IMR-90 (cell line): ENCODE measurements around the gene EXOC3L2. TPM values are rescaled to one million over a fixed set of nuclear protein-coding genes. Genes with fewer than 3 reads are reported as not detected.

ENCODE experiments used
- ATAC-seq: fragments of 200-7000 bp; cut with Tn5 transposase; 2 replicates; pipeline ENCODE4 v1.9.1; 2020; ENCODE audit warnings: low read depth, mild to moderate bottlenecking, moderate library complexity
- BruUV-seq: library from RNA; stranded (reverse); fragments of 400-500 nt; replicated peaks from 2 replicates; lab custom pipeline; 2021; lab: Mats Ljungman, UMichigan
- CTCF ChIA-PET: fragments of 300-600 bp; formaldehyde crosslinking; extraction: SDS; loops from one replicate; lab custom pipeline; 2021; ENCODE audit warnings: antibody characterized with exemption; lab: Yijun Ruan, JAX
- POLR2A ChIA-PET: fragments of 300-600 bp; sonication (Branson Sonifier 250); formaldehyde crosslinking; loops from one replicate; lab custom pipeline; 2022; ENCODE audit warnings: antibody characterized with exemption; ENCODE audit not compliant: unreplicated experiment; lab: Charles Lee
- DNase-seq: peaks from one replicate; pipeline ENCODE4 v3.0.0; 2013
- H2AFZ ChIP-seq: replicated peaks from 2 replicates; pipeline ENCODE3; 2013; ENCODE audit warnings: low read length, mild to moderate bottlenecking; ENCODE audit not compliant: poor library complexity
- H2AK5ac ChIP-seq: 2 replicates; pipeline ENCODE4 v1.6.1; 2013; ENCODE audit warnings: low read depth, low read length, inconsistent platforms
- H2AK9ac ChIP-seq: replicated peaks from 2 replicates; pipeline ENCODE3; 2013; ENCODE audit warnings: mild to moderate bottlenecking, low read depth, low read length, moderate library complexity; ENCODE audit not compliant: poor library complexity
- H2BK120ac ChIP-seq: 2 replicates; pipeline ENCODE4 v1.6.1; 2013; ENCODE audit warnings: low read depth, low read length, inconsistent platforms
- H2BK15ac ChIP-seq: 3 replicates; pipeline ENCODE4 v1.6.1; 2013; ENCODE audit warnings: low read depth, low read length, inconsistent platforms
- H2BK20ac ChIP-seq: 2 replicates; pipeline ENCODE4 v1.6.1; 2013; ENCODE audit warnings: low read depth, mild to moderate bottlenecking, inconsistent platforms, low read length, moderate library complexity
- H2BK5ac ChIP-seq: 2 replicates; pipeline ENCODE4 v1.6.1; 2013; ENCODE audit warnings: mild to moderate bottlenecking, low read depth, low read length, inconsistent platforms; ENCODE audit not compliant: poor library complexity, severe bottlenecking
- H3K14ac ChIP-seq: replicated peaks from 2 replicates; pipeline ENCODE4 v1.6.1; 2013; ENCODE audit warnings: low read depth, low read length, inconsistent platforms
- H3K18ac ChIP-seq: 2 replicates; pipeline ENCODE4 v1.6.1; 2013; ENCODE audit warnings: low read depth, low read length, control low read depth
- H3K23ac ChIP-seq: 2 replicates; pipeline ENCODE4 v1.6.1; 2013; ENCODE audit warnings: low read depth, low read length, inconsistent platforms
- H3K27ac ChIP-seq: 2 replicates; pipeline ENCODE4 v1.5.1; 2013; ENCODE audit warnings: mild to moderate bottlenecking, control low read depth, low read length; ENCODE audit not compliant: insufficient read depth
- H3K27me3 ChIP-seq: 2 replicates; pipeline ENCODE4 v1.6.1; 2013; ENCODE audit warnings: low read length; ENCODE audit not compliant: control insufficient read depth, insufficient read depth
- H3K36me3 ChIP-seq: 2 replicates; pipeline ENCODE4 v1.6.1; 2013; ENCODE audit warnings: low read length, mixed read lengths; ENCODE audit not compliant: control insufficient read depth, insufficient read depth
- H3K4ac ChIP-seq: 2 replicates; pipeline ENCODE4 v1.6.1; 2013; ENCODE audit warnings: low read depth, low read length, inconsistent platforms
- H3K4me1 ChIP-seq: 2 replicates; pipeline ENCODE4 v1.6.1; 2013; ENCODE audit warnings: low read length, mixed read lengths; ENCODE audit not compliant: control insufficient read depth, insufficient read depth
- H3K4me2 ChIP-seq: 2 replicates; pipeline ENCODE4 v1.6.1; 2013; ENCODE audit warnings: low read depth, mild to moderate bottlenecking, control low read depth, low read length, moderate library complexity
- H3K4me3 ChIP-seq: 2 replicates; pipeline ENCODE4 v1.5.1; 2013; ENCODE audit warnings: low read depth, mild to moderate bottlenecking, control low read depth, low read length, moderate library complexity; ENCODE audit not compliant: insufficient read depth
- H3K56ac ChIP-seq: 2 replicates; pipeline ENCODE4 v1.6.1; 2013; ENCODE audit warnings: low read length, inconsistent platforms; ENCODE audit not compliant: insufficient read depth; ENCODE audit errors: extremely low read depth
- H3K79me1 ChIP-seq, 2 experiments: 2 replicates each; pipeline ENCODE4 v1.6.1; 2013; ENCODE audit warnings: low read length in 2 of 2, inconsistent platforms in 1 of 2, low read depth in 1 of 2
- H3K9ac ChIP-seq: 2 replicates; pipeline ENCODE4 v1.6.1; 2013; ENCODE audit warnings: low read depth, low read length, control low read depth
- H3K9me1 ChIP-seq: 2 replicates; pipeline ENCODE4 v1.6.1; 2013; ENCODE audit warnings: low read length, inconsistent platforms; ENCODE audit not compliant: insufficient read depth
- H3K9me3 ChIP-seq: 2 replicates; pipeline ENCODE4 v1.6.1; 2013; ENCODE audit warnings: low read length; ENCODE audit not compliant: control insufficient read depth, insufficient read depth
- H4K20me1 ChIP-seq: 2 replicates; pipeline ENCODE4 v1.6.1; 2013; ENCODE audit warnings: low read length, inconsistent platforms; ENCODE audit not compliant: insufficient read depth
- H4K5ac ChIP-seq: 2 replicates; pipeline ENCODE4 v1.6.1; 2013; ENCODE audit warnings: mild to moderate bottlenecking, low read depth, low read length, control low read depth
- H4K8ac ChIP-seq, 2 experiments: 2 replicates each; pipeline ENCODE4 v1.6.1; 2013; ENCODE audit warnings: low read depth in 2 of 2, low read length in 2 of 2, control low read depth in 1 of 2, inconsistent platforms in 1 of 2
- H4K91ac ChIP-seq: 2 replicates; pipeline ENCODE4 v1.6.1; 2013; ENCODE audit warnings: low read depth, low read length, inconsistent platforms; ENCODE audit not compliant: insufficient read depth
- BHLHE40 ChIP-seq: fragments of 150-350 bp; IDR thresholded peaks from 2 replicates; pipeline ENCODE4 v1.6.1; 2016; ENCODE audit warnings: mild to moderate bottlenecking, low read depth, low read length
- CEBPB ChIP-seq: IDR thresholded peaks from 2 replicates; pipeline ENCODE4 v1.6.1; 2012; ENCODE audit warnings: low read depth, low read length, improper control_type of control experiment
- CHD1 ChIP-seq: IDR thresholded peaks from 2 replicates; pipeline ENCODE4 v1.6.1; 2012; ENCODE audit warnings: low read depth, low read length, improper control_type of control experiment
- CTCF ChIP-seq: conservative IDR thresholded peaks from 2 replicates; pipeline ENCODE4 v1.5.1; 2012; ENCODE audit warnings: mild to moderate bottlenecking, low read depth, low read length, improper control_type of control experiment
- ELK1 ChIP-seq: fragments of 150-350 bp; IDR thresholded peaks from 2 replicates; pipeline ENCODE4 v1.6.1; 2016; ENCODE audit warnings: low read depth, mild to moderate bottlenecking, low read length, moderate library complexity, borderline replicate concordance
- FOS ChIP-seq: fragments of 150-350 bp; IDR thresholded peaks from 2 replicates; pipeline ENCODE4 v1.6.1; 2016; ENCODE audit warnings: low read depth, low read length
- MAZ ChIP-seq: IDR thresholded peaks from 2 replicates; pipeline ENCODE4 v1.6.1; 2012; ENCODE audit warnings: low read depth, mild to moderate bottlenecking, low read length, improper control_type of control experiment, moderate library complexity, borderline replicate concordance
- NFE2L2 ChIP-seq: fragments of 150-350 bp; IDR thresholded peaks from 2 replicates; pipeline ENCODE4 v1.6.1; 2016; ENCODE audit warnings: low read depth, mild to moderate bottlenecking, low read length
- RAD21 ChIP-seq: IDR thresholded peaks from 2 replicates; pipeline ENCODE4 v1.6.1; 2012; ENCODE audit warnings: low read length, improper control_type of control experiment
- RCOR1 ChIP-seq: IDR thresholded peaks from 2 replicates; pipeline ENCODE4 v1.6.1; 2012; ENCODE audit warnings: mild to moderate bottlenecking, low read length, improper control_type of control experiment; ENCODE audit not compliant: insufficient replicate concordance
- RFX5 ChIP-seq: IDR thresholded peaks from 2 replicates; pipeline ENCODE4 v1.8.0; 2012; ENCODE audit warnings: low read depth, mild to moderate bottlenecking, low read length, moderate library complexity
- SMC3 ChIP-seq: fragments of 150-350 bp; IDR thresholded peaks from 2 replicates; pipeline ENCODE4 v1.6.1; 2016; ENCODE audit warnings: low read depth, mild to moderate bottlenecking, antibody characterized with exemption, low read length, moderate library complexity
- USF2 ChIP-seq: fragments of 150-350 bp; IDR thresholded peaks from 2 replicates; pipeline ENCODE4 v1.6.1; 2017; ENCODE audit warnings: mild to moderate bottlenecking, antibody characterized with exemption, low read length, low read depth
- WGBS, 2 experiments: methylation state at CpG; one replicate each; pipeline versions ENCODE4 v1.1.5 to v1.1.7; 2013; ENCODE audit warnings: missing lambda C conversion rate in 2 of 2; ENCODE audit not compliant: insufficient read length in 1 of 2; ENCODE audit errors: extremely low coverage in 2 of 2; 5-methylcytosine and 5-hydroxymethylcytosine counted together
- dilution Hi-C: fragments of 300-500 bp; cut with HindIII; formaldehyde crosslinking; loops from one replicate; pipeline ENCODE4 v1.14.3; 2018; ENCODE audit warnings: low sequenced_read_pairs; ENCODE audit not compliant: unreplicated experiment
- in situ Hi-C: fragments of 300-500 bp; cut with MboI; formaldehyde crosslinking; loops from 3 replicates; pipeline ENCODE4 v1.14.3; 2019; ENCODE audit warnings: low sequenced_read_pairs, inconsistent platforms, mixed read lengths
- intact Hi-C: fragments of 100-400 bp; cut with micrococcal nuclease; formaldehyde crosslinking; loops from 2 replicates; pipeline ENCODE4 v1.10.0; 2022
- polyA plus RNA-seq, 3 experiments: library from polyadenylated mRNA; depleted of rRNA; stranded (reverse); fragments of >200 nt; gene quantifications; 2 replicates each; pipeline ENCODE4 v1.2.3, GENCODE V29; 2012; ENCODE audit warnings: low replicate concordance in 1 of 3
- total RNA-seq: library from RNA; depleted of rRNA; stranded (reverse); fragments of >200 nt; gene quantifications from 2 replicates; pipeline ENCODE4 v1.2.3, GENCODE V29; 2012

Gene EXOC3L2
- total and polyA plus RNA-seq, 2 of the 4 experiments (the other 2 are of a cell fraction): 0.03 TPM; not detected in 1

GRCh38 chr19:45293682-45294081, 48.5 kb upstream of the EXOC3L2 start:
- ChIA-PET CTCF (no interaction called here), POLR2A (no interaction called here)
- Histone ChIP-seq H3K18ac (no peak overlapping the region), H3K9ac (no peak overlapping the region), H3K14ac (no peak overlapping the region), H3K4me1 (no peaks in the 10 kb centered on the region), H3K56ac (no peak overlapping the region), H4K5ac (no peak overlapping the region), H2AFZ (no peak overlapping the region), H2BK15ac (no peak overlapping the region), H2AK9ac (no peak overlapping the region), H3K4ac (no peak overlapping the region), H3K9me3 (no peaks in the 10 kb centered on the region; the same call in 1 of the 2 replicates), H3K23ac (no peak overlapping the region), H4K20me1 (no peaks in the 10 kb centered on the region), H2BK120ac (no peak overlapping the region), H4K91ac (no peak overlapping the region), H2AK5ac (no peak overlapping the region), H3K9me1 (peaks cover 2% of the 10 kb centered on the region; the same call in 1 of the 2 replicates), H2BK20ac (no peak overlapping the region), H3K4me3 (no peak overlapping the region), H3K27me3 (no peaks in the 10 kb centered on the region), H3K4me2 (no peak overlapping the region), H4K8ac (no peak overlapping the region), H2BK5ac (no peak overlapping the region), H3K79me1 (no peaks in the 10 kb centered on the region), H3K27ac (no peak overlapping the region), H3K36me3 (peaks cover 46% of the 10 kb centered on the region)
- 87% methylated on average over 2 of the region's 4 CpGs; no CpG with 5 or more reads in 1 of the 2 experiments for WGBS, 2 experiments
- in situ Hi-C loops (no loop called here), intact Hi-C loops (no loop called here), dilution Hi-C loops (no loop called here)
- TF ChIP-seq USF2: no peak
- no peak for TF ChIP-seq CTCF
- TF ChIP-seq RCOR1: no peak
- no peak for TF ChIP-seq NFE2L2
- TF ChIP-seq RAD21: no peak
- no peak for TF ChIP-seq CHD1
- TF ChIP-seq MAZ: no peak
- no peak for TF ChIP-seq CEBPB
- TF ChIP-seq RFX5: no peak
- TF ChIP-seq SMC3: no peak
- no peak for TF ChIP-seq BHLHE40
- no peak for TF ChIP-seq ELK1
- no peak for TF ChIP-seq FOS
- no peak for ATAC-seq
- DNase-seq: no peak
- no TSS peak for BruUV-seq
